ENCODE measurements around the gene SLC1A3. TPM values are rescaled to one million over a fixed set of nuclear protein-coding genes. Genes with fewer than 3 reads are reported as not detected.

The SLC1A3 gene
- total RNA-seq, 4 donors from 2014 or later = 2.3 to 15.8 (median 9.9) TPM

GRCh38 chr5:36657563-36657995, 51.2 kb downstream of the SLC1A3 start:
- Histone ChIP-seq H3K27me3 (no peaks in the 10 kb centered on the region), H3K9me3 (no peaks in the 10 kb centered on the region), H3K27ac (peak overlapping the region in 1 of 2 donors; percentile 7), H3K4me1 (no peaks in the 10 kb centered on the region), H3K36me3 (no peaks in the 10 kb centered on the region), H3K4me3 (no peak overlapping the region)
- DNase-seq = peak; percentile 34 to 55
- intact Hi-C loops (cut with DNase I; ENCODE audit: low total_unique reads) = no loop called here
- TF ChIP-seq POLR2A (IDR thresholded peaks at IDR 0.05) = peak in 1 of 2 donors; percentile 10
- no peak for TF ChIP-seq CTCF (IDR thresholded peaks at IDR 0.05)

GRCh38 chr5:36658038-36658756, 51.8 kb downstream of the SLC1A3 start:
- no peaks in the 10 kb centered on the region for H3K36me3 ChIP-seq
- no peak for DNase-seq
- intact Hi-C loops (cut with DNase I; ENCODE audit: low total_unique reads) = no loop called here
- no peaks in the 10 kb centered on the region for H3K9me3 ChIP-seq
- TF ChIP-seq POLR2A (IDR thresholded peaks at IDR 0.05) (no peak), CTCF (IDR thresholded peaks at IDR 0.05) (no peak)
- no peaks in the 10 kb centered on the region for H3K4me1 ChIP-seq
- H3K27me3 ChIP-seq = no peaks in the 10 kb centered on the region
- peak overlapping the region in 1 of 2 donors; percentile 7 for H3K27ac ChIP-seq
- no peak overlapping the region for H3K4me3 ChIP-seq

- Histone ChIP-seq H3K9me3 (no peaks in the 10 kb centered on the region), H3K27me3 (no peaks in the 10 kb centered on the region), H3K4me1 (no peaks in the 10 kb centered on the region), H3K27ac (no peak overlapping the region), H3K36me3 (no peaks in the 10 kb centered on the region), H3K4me3 (no peak overlapping the region)
- intact Hi-C loops (cut with DNase I; ENCODE audit: low total_unique reads) = no loop called here
- DNase-seq = no peak
- TF ChIP-seq CTCF (IDR thresholded peaks at IDR 0.05) = no peak
- TF ChIP-seq POLR2A (IDR thresholded peaks at IDR 0.05) = no peak
Measured at GRCh38 chr5:36659411-36659810, 53.0 kb downstream of the SLC1A3 start.

- no peak overlapping the region for H3K4me3 ChIP-seq
- H3K36me3 ChIP-seq = no peaks in the 10 kb centered on the region
- H3K27me3 ChIP-seq = no peaks in the 10 kb centered on the region
- no peak for TF ChIP-seq POLR2A (IDR thresholded peaks at IDR 0.05)
- no peak for TF ChIP-seq CTCF (IDR thresholded peaks at IDR 0.05)
- no peak for DNase-seq
- intact Hi-C loops (cut with DNase I; ENCODE audit: low total_unique reads) = no loop called here
- H3K9me3 ChIP-seq = no peaks in the 10 kb centered on the region
- no peak overlapping the region for H3K27ac ChIP-seq
- no peaks in the 10 kb centered on the region for H3K4me1 ChIP-seq
Measured at GRCh38 chr5:36660397-36661049, 54.1 kb downstream of the SLC1A3 start.

All from uterus (tissue), 4 donors.